Ovary (tissue), 3 donors: ENCODE data around the gene ARSI.

Experiments used
- CTCF ChIP-seq, 3 donors: fragments of 450-650 bp in 2 of 3; fragments of 200-600 bp in 1 of 3; IDR thresholded peaks; one replicate each; pipeline versions ENCODE4 v1.5.1 to v1.8.0; 2016 to 2022; ENCODE audit warnings: antibody characterized with exemption in 3 of 3, mild to moderate bottlenecking in 1 of 3
- EP300 ChIP-seq: sonication (generic); formaldehyde crosslinking; IDR thresholded peaks from one replicate; pipeline ENCODE4 v1.6.1; 2017; ENCODE audit warnings: antibody characterized with exemption
- POLR2A ChIP-seq: fragments of 450-650 bp; IDR thresholded peaks from one replicate; pipeline ENCODE4 v1.6.1; 2017; ENCODE audit warnings: antibody characterized with exemption, mild to moderate bottlenecking, moderate library complexity
- donor health status: DM: no; HTN: no; CAD: no.

DNA sequence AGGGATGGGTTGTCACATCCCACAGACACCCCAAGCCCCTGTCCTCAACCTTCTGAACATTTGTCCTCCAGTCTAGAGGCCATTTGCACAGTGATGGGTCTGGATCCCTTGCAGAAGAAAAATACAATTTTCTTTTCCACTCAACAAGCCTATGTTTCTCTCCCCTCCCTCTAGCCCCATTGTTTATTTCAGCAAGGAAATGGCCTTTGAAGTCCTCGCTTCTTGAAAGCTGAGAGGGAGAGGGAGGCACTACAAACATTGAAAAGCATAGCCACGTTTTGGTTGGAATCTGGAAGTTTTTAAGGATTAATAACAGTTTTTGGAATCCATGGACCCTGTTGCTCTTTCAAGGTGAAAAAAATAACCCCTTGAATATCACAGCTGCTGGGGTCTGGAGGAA lies 24.0 kb upstream of the ARSI start:
- no peak for TF ChIP-seq CTCF (IDR thresholded peaks at IDR 0.05)
- no peak for TF ChIP-seq POLR2A
- TF ChIP-seq EP300: no peak
